Left kidney (tissue), 2 donors: ENCODE results near the gene MOB4. TPM values are rescaled to one million over a fixed set of nuclear protein-coding genes. Genes with fewer than 3 reads are reported as not detected.
"Not testable (repeated sequence)": the region's sequence is repeated elsewhere in the genome, so short reads cannot be mapped to it uniquely, and the experiment has no call there.

Experiments
- DNase-seq: peaks from one replicate; pipeline ENCODE4 v3.0.0-alpha.2; 2013
- polyA plus RNA-seq: library from polyadenylated mRNA; unstranded; fragments of 120-200 nt; gene quantifications from one replicate; pipeline ENCODE4 v1.2.1, GENCODE V29; 2013; ENCODE audit not compliant: insufficient read length

Gene MOB4
- polyA plus RNA-seq, 1 donor: 45.1 TPM

DNA sequence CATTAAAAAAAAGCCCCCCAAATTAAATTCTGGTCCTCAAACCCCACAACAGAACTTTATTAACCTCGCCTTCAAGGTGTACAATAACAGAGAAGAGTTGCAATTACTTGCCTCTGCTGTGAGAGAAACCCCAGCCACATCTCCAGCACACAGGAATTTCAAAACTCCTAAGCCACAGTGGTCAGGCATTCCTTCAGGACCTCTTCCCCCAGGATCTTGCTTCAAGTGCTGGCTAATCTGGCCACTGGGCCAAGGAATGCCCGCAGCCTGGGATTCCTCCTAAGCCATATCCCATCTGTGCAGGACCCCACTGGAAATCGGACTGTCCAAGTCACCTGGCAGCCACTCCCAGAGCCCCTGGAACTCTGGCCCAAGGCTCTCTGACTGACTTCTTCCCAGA lies 64.3 kb downstream of the MOB4 start:
- DNase-seq: not testable (repeated sequence)

GRCh38 chr2:197587255-197587654 lies 71.4 kb downstream of the MOB4 start:
- DNase-seq: not testable (repeated sequence)

- no peak for DNase-seq
Observed at GRCh38 chr2:197591339-197592072, 75.6 kb downstream of the MOB4 start.

GRCh38 chr2:197596766-197597165 lies 80.9 kb downstream of the MOB4 start:
- DNase-seq: no peak

DNA sequence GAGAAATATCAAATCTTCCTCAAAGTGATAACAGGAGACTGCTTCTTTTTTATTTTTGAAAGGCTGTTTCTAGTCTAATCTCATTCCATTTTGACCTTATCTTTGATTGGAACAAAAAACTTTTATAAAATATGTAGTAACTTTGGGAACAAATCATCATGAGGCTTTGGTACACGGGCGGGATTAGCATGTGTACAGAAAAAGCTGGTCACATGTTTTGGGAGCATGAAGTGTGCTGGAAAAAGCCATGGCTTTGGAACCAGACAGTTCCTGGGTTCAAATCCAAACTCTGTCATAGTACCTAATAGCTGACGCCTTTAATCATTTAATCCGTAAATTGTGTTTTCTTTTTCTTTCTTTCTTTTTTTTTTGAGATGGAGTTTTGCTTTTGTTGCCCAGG lies 81.3 kb downstream of the MOB4 start:
- DNase-seq: no peak

- no peak for DNase-seq
Observed at GRCh38 chr2:197598450-197598849, 82.6 kb downstream of the MOB4 start.

- no peak for DNase-seq
Observed at GRCh38 chr2:197599285-197599965, 83.6 kb downstream of the MOB4 start.

GRCh38 chr2:197600306-197600705 lies 84.4 kb downstream of the MOB4 start:
- no peak for DNase-seq

GRCh38 chr2:197601726-197602125 lies 85.9 kb downstream of the MOB4 start:
- DNase-seq: no peak

Other genes starting within 250 kb of the MOB4 start
- gene ANKRD44, start 205.3 kb upstream of the MOB4 start, polyA plus RNA-seq: 15.5 TPM
- gene SF3B1, start 81.0 kb upstream of the MOB4 start, polyA plus RNA-seq: 607 TPM
- gene COQ10B, start 62.5 kb upstream of the MOB4 start, polyA plus RNA-seq: 17.8 TPM
- 695 TPM for gene HSPD1, start 16.2 kb upstream of the MOB4 start, polyA plus RNA-seq
- 252 TPM for gene HSPE1, start 15.7 kb upstream of the MOB4 start, polyA plus RNA-seq
- gene RFTN2, start 159.5 kb downstream of the MOB4 start, polyA plus RNA-seq: 19.0 TPM
- gene MARS2, start 189.3 kb downstream of the MOB4 start, polyA plus RNA-seq: 8.0 TPM